Breast epithelium (tissue), 3 donors: ENCODE results near the gene ZNF18.

ENCODE experiments used
- POLR2A ChIP-seq: fragments of 450-650 bp; IDR thresholded peaks from one replicate; pipeline ENCODE4 v1.6.1; 2016; ENCODE audit warnings: antibody characterized with exemption, mild to moderate bottlenecking, moderate library complexity
- POLR2AphosphoS5 ChIP-seq, 3 donors: sonication (generic); formaldehyde crosslinking; IDR thresholded peaks; one replicate each; pipeline ENCODE4 v1.6.1; 2017; ENCODE audit warnings: antibody characterized with exemption in 3 of 3
- TF ChIP-seq, protein P1 (sequence below), 3 donors: fragments of 450-650 bp; IDR thresholded peaks; one replicate each; pipeline ENCODE4 v1.5.1; 2016 to 2017; ENCODE audit warnings: antibody characterized with exemption in 3 of 3, mild to moderate bottlenecking in 3 of 3, moderate library complexity in 3 of 3

DNA sequence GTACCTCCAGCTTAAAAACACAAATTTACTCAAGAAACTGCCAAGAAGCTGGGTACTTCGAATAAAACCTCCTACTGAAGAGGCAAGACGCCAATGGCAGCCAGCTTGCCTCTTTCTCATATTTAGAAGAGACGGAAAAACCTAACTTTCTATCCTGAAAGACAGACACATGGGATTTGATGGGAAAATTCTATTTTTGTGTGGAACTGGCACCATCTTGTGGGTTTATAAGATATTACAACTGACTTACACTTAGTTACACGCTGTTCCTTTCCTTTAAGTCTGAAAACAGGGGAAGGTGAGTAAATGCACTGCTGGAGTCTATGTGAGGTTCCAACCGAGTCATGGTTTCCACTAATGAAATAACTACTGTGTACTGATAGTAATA is 10.3 kb downstream of the ZNF18 start:
- TF ChIP-seq, protein P1, sequence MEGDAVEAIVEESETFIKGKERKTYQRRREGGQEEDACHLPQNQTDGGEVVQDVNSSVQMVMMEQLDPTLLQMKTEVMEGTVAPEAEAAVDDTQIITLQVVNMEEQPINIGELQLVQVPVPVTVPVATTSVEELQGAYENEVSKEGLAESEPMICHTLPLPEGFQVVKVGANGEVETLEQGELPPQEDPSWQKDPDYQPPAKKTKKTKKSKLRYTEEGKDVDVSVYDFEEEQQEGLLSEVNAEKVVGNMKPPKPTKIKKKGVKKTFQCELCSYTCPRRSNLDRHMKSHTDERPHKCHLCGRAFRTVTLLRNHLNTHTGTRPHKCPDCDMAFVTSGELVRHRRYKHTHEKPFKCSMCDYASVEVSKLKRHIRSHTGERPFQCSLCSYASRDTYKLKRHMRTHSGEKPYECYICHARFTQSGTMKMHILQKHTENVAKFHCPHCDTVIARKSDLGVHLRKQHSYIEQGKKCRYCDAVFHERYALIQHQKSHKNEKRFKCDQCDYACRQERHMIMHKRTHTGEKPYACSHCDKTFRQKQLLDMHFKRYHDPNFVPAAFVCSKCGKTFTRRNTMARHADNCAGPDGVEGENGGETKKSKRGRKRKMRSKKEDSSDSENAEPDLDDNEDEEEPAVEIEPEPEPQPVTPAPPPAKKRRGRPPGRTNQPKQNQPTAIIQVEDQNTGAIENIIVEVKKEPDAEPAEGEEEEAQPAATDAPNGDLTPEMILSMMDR (IDR thresholded peaks at IDR 0.05), result peak in 2 of 3 donors; percentile 36 to 57
- no peak for TF ChIP-seq POLR2A
- no peak for TF ChIP-seq POLR2AphosphoS5 (IDR thresholded peaks at IDR 0.05)
